HEK293 (cell line): ENCODE data around the gene DCAF15.

Source experiments
- CTCF ChIA-PET: fragments of 350-600 bp; formaldehyde crosslinking; extraction: SDS; loops from one replicate; lab custom pipeline; 2021; ENCODE audit warnings: antibody characterized with exemption; lab: Yijun Ruan, JAX
- POLR2A ChIA-PET: fragments of 300-600 bp; formaldehyde crosslinking; extraction: SDS; loops from one replicate; lab custom pipeline; 2020; ENCODE audit warnings: antibody characterized with exemption, inconsistent platforms; lab: Yijun Ruan, JAX
- H3K27ac ChIP-seq: fragments of 200-500 bp; sonication (Bioruptor generic); 2 replicates; pipeline ENCODE4 v1.5.1; 2014; ENCODE audit warnings: low read depth, low read length, control low read depth, inconsistent platforms; ENCODE audit errors: extremely low read depth
- H3K36me3 ChIP-seq, 2 experiments: fragments of 200-500 bp in 1 of 2; sonication (Bioruptor generic) in 1 of 2; 1 replicate in 1 of 2; 2 replicates in 1 of 2; pipeline ENCODE4 v1.5.1; 2014 to 2017; ENCODE audit warnings: inconsistent platforms in 2 of 2, low read length in 2 of 2; ENCODE audit not compliant: control insufficient read depth in 2 of 2, insufficient read depth in 1 of 2
- H3K4me1 ChIP-seq: fragments of 200-500 bp; sonication (Bioruptor generic); 2 replicates; pipeline ENCODE4 v1.5.1; 2014; ENCODE audit warnings: mild to moderate bottlenecking, low read length, inconsistent platforms; ENCODE audit not compliant: control insufficient read depth, insufficient read depth
- H3K4me3 ChIP-seq: 2 replicates; pipeline ENCODE4 v1.5.1; 2011; ENCODE audit warnings: low read depth, mild to moderate bottlenecking, control low read depth, low read length, moderate library complexity
- H3K9me3 ChIP-seq: fragments of 200-500 bp; sonication (Bioruptor generic); 2 replicates; pipeline ENCODE4 v1.5.1; 2014; ENCODE audit warnings: low read depth, low read length, inconsistent platforms; ENCODE audit not compliant: control insufficient read depth, insufficient read depth
- EGR2 ChIP-seq: fragments of 450-650 bp; formaldehyde crosslinking; IDR thresholded peaks from 2 replicates; pipeline ENCODE4 v1.5.1; 2016; ENCODE audit warnings: low read depth, missing biosample characterization, missing genetic modification characterization
- GFI1B ChIP-seq: fragments of 450-650 bp; formaldehyde crosslinking; IDR thresholded peaks from 2 replicates; pipeline ENCODE4 v1.5.1; 2016; ENCODE audit warnings: missing biosample characterization, missing genetic modification characterization
- INSM2 ChIP-seq: fragments of 450-650 bp; formaldehyde crosslinking; IDR thresholded peaks from 2 replicates; pipeline ENCODE4 v1.5.1; 2016; ENCODE audit warnings: missing biosample characterization, missing genetic modification characterization
- PATZ1 ChIP-seq: fragments of 450-650 bp; formaldehyde crosslinking; IDR thresholded peaks from 2 replicates; pipeline ENCODE4 v1.5.1; 2016; ENCODE audit warnings: missing biosample characterization, missing genetic modification characterization
- REST ChIP-seq: fragments of 450-650 bp; formaldehyde crosslinking; IDR thresholded peaks from 2 replicates; pipeline ENCODE4 v1.5.1; 2016; ENCODE audit warnings: missing biosample characterization, missing genetic modification characterization
- SCRT1 ChIP-seq: fragments of 450-650 bp; formaldehyde crosslinking; IDR thresholded peaks from 2 replicates; pipeline ENCODE4 v1.5.1; 2016; ENCODE audit warnings: missing biosample characterization, missing genetic modification characterization, borderline replicate concordance
- WT1 ChIP-seq: fragments of 450-650 bp; formaldehyde crosslinking; IDR thresholded peaks from 2 replicates; pipeline ENCODE4 v1.5.1; 2016; ENCODE audit warnings: missing biosample characterization, missing genetic modification characterization
- ZBTB11 ChIP-seq: fragments of 450-650 bp; formaldehyde crosslinking; conservative IDR thresholded peaks from 2 replicates; pipeline ENCODE4 v1.5.1; 2016; ENCODE audit warnings: low read depth, missing biosample characterization, missing genetic modification characterization
- ZFP37 ChIP-seq: fragments of 450-650 bp; formaldehyde crosslinking; IDR thresholded peaks from 2 replicates; pipeline ENCODE4 v1.5.1; 2016; ENCODE audit warnings: missing biosample characterization, missing genetic modification characterization
- ZNF121 ChIP-seq: fragments of 450-650 bp; formaldehyde crosslinking; IDR thresholded peaks from 2 replicates; pipeline ENCODE4 v1.5.1; 2016; ENCODE audit warnings: missing biosample characterization, missing genetic modification characterization
- ZNF274 ChIP-seq, 2 experiments: fragments of 200-500 bp in 1 of 2; fragments of 450-650 bp in 1 of 2; sonication (Bioruptor generic) in 1 of 2; formaldehyde crosslinking in 1 of 2; IDR thresholded peaks; 2 replicates each; pipeline versions ENCODE4 v1.5.1 to v1.6.1; 2014 to 2016; ENCODE audit warnings: borderline replicate concordance in 1 of 2, inconsistent platforms in 1 of 2, low read length in 1 of 2, missing biosample characterization in 1 of 2, missing genetic modification characterization in 1 of 2
- ZNF350 ChIP-seq: fragments of 450-650 bp; formaldehyde crosslinking; IDR thresholded peaks from 2 replicates; pipeline ENCODE4 v1.5.0; 2017; ENCODE audit warnings: missing biosample characterization, mild to moderate bottlenecking, missing genetic modification characterization
- ZNF629 ChIP-seq: fragments of 450-650 bp; formaldehyde crosslinking; IDR thresholded peaks from 2 replicates; pipeline ENCODE4 v1.5.1; 2017; ENCODE audit warnings: missing biosample characterization, missing genetic modification characterization
- ZSCAN18 ChIP-seq: fragments of 450-650 bp; formaldehyde crosslinking; IDR thresholded peaks from 2 replicates; pipeline ENCODE4 v1.5.1; 2016; ENCODE audit warnings: missing biosample characterization, missing genetic modification characterization

The DCAF15 gene

GRCh38 chr19:13984186-13984585 lies 31.9 kb downstream of the DCAF15 start:
- Histone ChIP-seq H3K4me1 (peaks cover 8% of the 10 kb centered on the region), H3K36me3 (peaks cover 0 to 35% of the 10 kb centered on the region in 2 experiments; a peak in 2 of 3 replicates), H3K4me3 (no peak overlapping the region), H3K27ac (no peak overlapping the region), H3K9me3 (no peaks in the 10 kb centered on the region)
- TF ChIP-seq PATZ1 (tag by site-specific recombination) (peak; percentile 25; the same call in 1 of the 2 replicates), ZNF274 (IDR thresholded peaks at IDR 0.05; ENCODE audit: low read length) (no peak), ZNF274 (tag by site-specific recombination; IDR thresholded peaks at IDR 0.05; ENCODE audit: borderline replicate concordance) (no peak)
- POLR2A ChIA-PET = interaction anchor here (0.6 to 1.0 kb wide), 2 partner anchors 11 to 57 kb away, joined by 3 to 5 read pairs; no protein-coding TSS in a partner anchor
- CTCF ChIA-PET = interaction anchor here (0.6 kb wide), 1 partner anchor 45 kb away, joined by 5 read pairs; no protein-coding TSS in a partner anchor

- H3K36me3 ChIP-seq = peaks cover 0 to 31% of the 10 kb centered on the region in 2 experiments; a peak in 2 of 3 replicates
- ChIA-PET CTCF (interaction anchor here (0.6 to 1.2 kb wide), 4 partner anchors 45 to 84 kb away, joined by 3 to 7 read pairs (median 4); partner anchors contain the start of gene IL27RA), POLR2A (interaction anchor here (0.5 to 1.5 kb wide), 4 partner anchors 15 to 86 kb away, joined by 3 to 4 read pairs (median 4); partner anchors contain the start of gene RFX1)
- peaks cover 8% of the 10 kb centered on the region for H3K4me1 ChIP-seq
- no peaks in the 10 kb centered on the region for H3K9me3 ChIP-seq
- TF ChIP-seq INSM2 = no peak
- TF ChIP-seq ZNF121 (tag by site-specific recombination) = peak; percentile 84
- TF ChIP-seq GFI1B (tag by site-specific recombination) = no peak
- TF ChIP-seq REST (tag by site-specific recombination) = peak; percentile 45; the same call in 1 of the 2 replicates
- no peak overlapping the region for H3K4me3 ChIP-seq
- H3K27ac ChIP-seq = no peak overlapping the region
These were observed 32.8 kb downstream of the DCAF15 start for GRCh38 chr19:13984875-13985741.

- ChIA-PET CTCF (interaction anchor here (0.8 to 1.2 kb wide), 2 partner anchors 46 to 84 kb away, joined by 3 to 7 read pairs; partner anchors contain the start of gene IL27RA), POLR2A (interaction anchor here (0.6 to 1.5 kb wide), 3 partner anchors 15 to 86 kb away, joined by 3 to 4 read pairs (median 3); no protein-coding TSS in a partner anchor)
- Histone ChIP-seq H3K9me3 (no peaks in the 10 kb centered on the region), H3K4me3 (no peak overlapping the region), H3K27ac (peak overlapping the region; percentile 52; the same call in 1 of the 2 replicates), H3K4me1 (peaks cover 8% of the 10 kb centered on the region), H3K36me3 (peaks cover 3 to 26% of the 10 kb centered on the region in 2 experiments; a peak in 2 of 3 replicates)
- TF ChIP-seq WT1 (tag by site-specific recombination) = peak; percentile 47; the same call in 1 of the 2 replicates
- no peak for TF ChIP-seq ZNF350 (tag by site-specific recombination)
- no peak for TF ChIP-seq ZSCAN18 (tag by site-specific recombination)
- TF ChIP-seq ZBTB11 (tag by site-specific recombination) = no peak
- no peak for TF ChIP-seq ZFP37 (tag by site-specific recombination)
- TF ChIP-seq ZNF629 (tag by site-specific recombination) = no peak
- peak; percentile 63; the same call in 1 of the 2 replicates for TF ChIP-seq EGR2 (tag by site-specific recombination)
- no peak for TF ChIP-seq SCRT1 (tag by site-specific recombination)
These were observed 33.5 kb downstream of the DCAF15 start for GRCh38 chr19:13985771-13986347.
